ENCODE data around the gene SLC6A2.

Gene SLC6A2

GRCh38 chr16:55713103-55713502 is 57.3 kb downstream of the SLC6A2 start:
- no peak for DNase-seq

- no peak for DNase-seq
Observed at GRCh38 chr16:55717326-55717725, 61.5 kb downstream of the SLC6A2 start.

- no peak for DNase-seq
Observed at GRCh38 chr16:55725055-55725777, 69.4 kb downstream of the SLC6A2 start.

- DNase-seq, result no peak
Observed at GRCh38 chr16:55728797-55729196, 73.0 kb downstream of the SLC6A2 start.

GRCh38 chr16:55730115-55730514 is 74.3 kb downstream of the SLC6A2 start:
- DNase-seq, result no peak

- DNase-seq, result no peak
Observed at GRCh38 chr16:55732496-55732895, 76.7 kb downstream of the SLC6A2 start.

GRCh38 chr16:55734665-55735064 is 78.9 kb downstream of the SLC6A2 start:
- DNase-seq, result no peak

- DNase-seq, result no peak
Observed at GRCh38 chr16:55735120-55735781, 79.5 kb downstream of the SLC6A2 start.

GRCh38 chr16:55736671-55737070 is 80.9 kb downstream of the SLC6A2 start:
- no peak for DNase-seq

GRCh38 chr16:55737318-55737717 is 81.5 kb downstream of the SLC6A2 start:
- DNase-seq, result no peak

- DNase-seq, result no peak
Observed at GRCh38 chr16:55737966-55738365, 82.2 kb downstream of the SLC6A2 start.

GRCh38 chr16:55746081-55746480 is 90.3 kb downstream of the SLC6A2 start:
- no peak for DNase-seq

GRCh38 chr16:55747785-55748184 is 92.0 kb downstream of the SLC6A2 start:
- DNase-seq, result no peak

GRCh38 chr16:55752465-55753144 is 96.8 kb downstream of the SLC6A2 start:
- peak in 3 of 4 experiments; percentile 26 to 67 (median 63) for DNase-seq

GRCh38 chr16:55753145-55753631 is 97.4 kb downstream of the SLC6A2 start:
- peak in 3 of 4 experiments; percentile 22 to 52 (median 51) for DNase-seq

All from suppressor macrophage (primary cell).